ENCODE data around the gene CACNA2D2. TPM values are rescaled to one million over a fixed set of nuclear protein-coding genes. Genes with fewer than 3 reads are reported as not detected.

The CACNA2D2 gene
- polyA plus RNA-seq, 1 donor from 2014 or later: 0.11 TPM

DNA sequence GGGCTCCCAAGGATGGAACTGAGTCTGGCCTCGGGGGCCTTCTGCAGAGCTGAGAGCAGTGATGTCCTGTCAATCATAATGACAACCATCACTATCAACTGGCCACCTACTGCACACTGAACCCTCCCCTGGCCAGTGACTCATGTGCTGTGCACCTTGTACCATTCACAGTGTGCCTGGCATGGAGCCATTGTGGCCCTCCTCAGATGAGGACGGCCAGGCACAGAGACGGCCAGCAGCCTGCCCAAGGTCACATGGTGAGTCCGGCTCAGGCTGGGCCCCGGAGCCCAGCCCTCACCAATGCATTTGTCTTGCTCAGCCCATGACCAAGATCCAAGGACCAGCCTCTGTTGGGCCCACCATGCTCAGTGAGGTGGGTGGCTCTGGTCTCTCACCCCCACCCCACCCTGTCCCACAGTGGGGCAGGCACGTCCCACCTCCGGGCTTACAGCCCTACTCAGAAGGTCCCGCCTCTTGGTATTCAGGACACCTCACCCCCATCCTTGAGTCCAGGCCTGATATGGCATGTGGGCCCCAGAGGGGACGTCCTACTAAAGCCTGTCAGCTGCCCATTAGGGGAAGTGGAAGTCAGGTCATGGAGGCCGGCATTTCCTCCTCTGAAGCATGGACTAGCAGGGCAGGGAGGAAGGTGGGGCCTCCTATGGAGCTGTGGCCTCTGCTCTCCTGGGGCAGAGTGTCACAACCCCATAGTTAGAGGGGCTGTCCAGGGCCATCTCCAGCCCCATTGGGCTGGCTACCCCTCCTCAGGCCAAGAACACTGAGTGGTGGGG, 108.2 kb downstream of the CACNA2D2 start:
- Mint-ChIP-seq H3K9me3 (no peaks in the 10 kb centered on the region), H3K27ac (no peak overlapping the region)

DNA sequence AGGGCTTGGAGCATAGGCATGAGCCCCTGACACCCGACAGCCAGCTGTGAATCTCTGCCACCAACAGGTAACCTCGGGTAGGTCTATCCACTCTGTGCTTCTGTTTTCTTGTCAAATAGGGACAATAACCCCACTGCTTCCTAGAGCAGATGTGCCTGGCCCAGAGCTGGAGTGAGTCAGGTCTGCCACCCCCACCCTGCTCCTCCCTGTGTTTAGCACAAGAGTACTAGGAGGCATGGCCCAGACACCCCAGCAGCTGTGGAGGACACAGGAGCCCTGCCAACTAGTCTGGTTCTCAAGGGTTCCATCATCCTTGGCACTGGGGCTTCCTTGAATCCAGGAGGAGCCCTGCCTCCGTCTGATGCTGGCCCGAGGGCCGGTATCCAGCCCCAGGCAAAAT, 110.4 kb downstream of the CACNA2D2 start:
- no peak overlapping the region for H3K4me3 Mint-ChIP-seq
- no peaks in the 10 kb centered on the region for H3K9me3 Mint-ChIP-seq
- H3K27me3 Mint-ChIP-seq: peaks cover 2% of the 10 kb centered on the region
- peaks cover 0 to 2% (median 0%) of the 10 kb centered on the region in 3 donors for H3K4me1 Mint-ChIP-seq
- no peak overlapping the region for H3K27ac Mint-ChIP-seq
- no peaks in the 10 kb centered on the region for H3K36me3 Mint-ChIP-seq

More for the DNA sequence above, 108.2 kb downstream of the CACNA2D2 start:
- peaks cover 0 to 2% (median 0%) of the 10 kb centered on the region in 3 donors for H3K4me1 Mint-ChIP-seq
- H3K36me3 Mint-ChIP-seq: no peaks in the 10 kb centered on the region
- peaks cover 2% of the 10 kb centered on the region for H3K27me3 Mint-ChIP-seq
- no peak overlapping the region for H3K4me3 Mint-ChIP-seq

DNA sequence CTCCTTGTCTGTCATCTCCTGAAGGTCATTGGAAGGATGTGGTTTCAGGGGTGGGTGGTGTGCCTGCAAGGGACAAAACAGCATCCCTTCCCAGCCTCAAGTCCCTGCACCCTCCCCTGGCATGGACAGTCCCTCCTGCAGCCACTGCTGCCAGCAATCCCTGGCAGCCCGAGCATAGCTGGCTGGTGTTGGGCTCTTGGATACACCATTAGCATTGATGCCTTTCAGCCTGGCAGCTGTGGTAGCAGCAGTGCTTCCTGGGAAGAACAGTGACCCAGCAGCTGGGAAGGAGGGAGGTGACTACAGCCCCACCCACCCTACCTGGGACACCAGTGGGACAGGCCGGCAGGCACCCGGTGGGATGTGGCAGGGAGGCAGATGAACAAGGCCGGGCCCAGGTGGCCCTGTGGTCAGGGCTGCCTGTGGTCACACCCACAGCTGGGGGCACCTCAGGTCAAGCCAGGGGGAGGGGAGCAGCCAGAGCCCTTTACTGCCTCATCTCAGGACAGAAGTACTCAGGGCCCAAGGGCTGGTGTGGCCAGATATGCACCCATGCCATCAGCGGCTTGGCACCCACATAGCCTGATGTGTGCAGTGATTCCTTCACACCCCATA, 111.2 kb downstream of the CACNA2D2 start:
- Mint-ChIP-seq H3K9me3 (no peaks in the 10 kb centered on the region), H3K36me3 (no peaks in the 10 kb centered on the region), H3K27ac (no peak overlapping the region), H3K27me3 (peaks cover 2% of the 10 kb centered on the region), H3K4me1 (peaks cover 0 to 2% (median 0%) of the 10 kb centered on the region in 3 donors), H3K4me3 (no peak overlapping the region)

DNA sequence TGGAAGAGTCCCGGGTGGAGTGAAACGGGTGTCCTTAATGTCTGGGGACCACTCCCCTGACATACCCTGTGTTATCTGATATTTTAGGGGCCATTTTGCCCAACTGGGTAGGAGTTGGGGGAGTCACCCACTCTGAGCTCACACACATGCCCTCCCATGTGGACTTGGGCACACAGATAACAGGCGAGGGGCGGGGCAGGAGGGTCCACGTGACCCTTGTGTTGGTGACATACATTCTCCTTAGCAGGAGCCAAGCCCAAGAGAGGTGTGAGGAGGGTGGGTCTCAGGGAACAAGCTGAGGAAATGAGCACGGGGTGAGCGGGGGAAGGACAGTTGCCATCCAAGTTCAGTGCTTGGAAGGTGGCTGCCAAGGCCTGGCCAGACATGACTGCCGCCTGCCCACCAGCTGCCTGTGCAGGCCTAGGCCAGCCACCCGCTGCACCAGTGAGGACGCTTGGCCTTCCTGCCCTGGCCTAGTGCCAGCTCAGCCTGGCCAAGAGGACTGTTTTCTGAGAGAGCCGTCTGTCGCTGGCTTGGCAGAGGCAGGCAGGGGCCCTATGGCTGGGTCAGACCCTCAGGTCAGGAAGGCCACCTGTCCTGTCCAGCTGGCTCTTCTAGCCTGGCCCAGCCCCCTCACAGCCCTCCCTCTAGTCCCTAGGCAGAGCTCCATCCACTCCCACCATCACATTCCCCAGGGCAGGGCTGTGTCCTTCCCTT, 112.8 kb downstream of the CACNA2D2 start:
- Mint-ChIP-seq H3K27ac (no peak overlapping the region), H3K36me3 (no peaks in the 10 kb centered on the region), H3K27me3 (peaks cover 2% of the 10 kb centered on the region), H3K4me1 (peaks cover 0 to 2% (median 0%) of the 10 kb centered on the region in 3 donors), H3K4me3 (no peak overlapping the region), H3K9me3 (no peaks in the 10 kb centered on the region)

GRCh38 chr3:50389414-50389767, 114.0 kb downstream of the CACNA2D2 start:
- H3K4me3 Mint-ChIP-seq: no peak overlapping the region
- peak overlapping the region in 1 of 3 donors; percentile 62 for H3K27ac Mint-ChIP-seq
- no peaks in the 10 kb centered on the region for H3K36me3 Mint-ChIP-seq
- no peaks in the 10 kb centered on the region for H3K9me3 Mint-ChIP-seq
- peaks cover 0 to 2% (median 0%) of the 10 kb centered on the region in 3 donors for H3K4me1 Mint-ChIP-seq
- peaks cover 2% of the 10 kb centered on the region for H3K27me3 Mint-ChIP-seq

DNA sequence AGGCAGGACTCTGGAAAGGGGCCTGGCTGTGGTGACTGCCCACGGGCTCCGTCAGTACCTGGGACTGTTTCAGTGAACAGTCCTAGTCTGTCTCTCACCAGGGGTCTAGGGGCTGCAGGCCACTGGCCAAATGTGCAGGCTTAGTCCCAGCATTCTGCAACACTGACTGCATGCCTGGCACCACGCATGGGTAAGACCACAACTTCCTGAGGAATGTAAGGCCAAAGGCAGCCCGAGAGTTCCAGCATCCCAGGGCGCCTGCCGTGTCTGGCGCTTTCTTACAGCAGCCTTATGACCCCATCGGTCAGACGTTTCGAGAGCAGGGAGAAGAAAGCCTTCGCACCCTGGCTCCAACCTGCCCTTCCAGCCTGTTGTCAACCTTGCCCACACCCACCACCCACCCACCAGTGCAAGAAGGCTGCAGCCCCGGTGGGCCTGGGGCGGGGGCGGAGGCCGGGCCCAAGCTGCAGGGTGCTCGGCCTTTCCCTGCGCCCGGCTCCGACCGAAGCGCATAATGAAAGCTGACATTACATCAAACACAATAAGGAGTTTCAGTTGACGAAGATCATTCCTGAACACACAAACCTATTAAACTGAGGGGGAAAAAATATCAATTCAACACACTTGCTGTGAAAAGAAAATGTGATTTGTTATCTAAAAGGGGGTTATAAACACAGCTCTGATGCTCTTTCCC, 114.6 kb downstream of the CACNA2D2 start:
- Mint-ChIP-seq H3K4me3 (no peak overlapping the region), H3K4me1 (peaks cover 0 to 2% (median 0%) of the 10 kb centered on the region in 3 donors), H3K36me3 (no peaks in the 10 kb centered on the region), H3K27me3 (peaks cover 2% of the 10 kb centered on the region), H3K27ac (peak overlapping the region in 1 of 3 donors; percentile 62), H3K9me3 (no peaks in the 10 kb centered on the region)

DNA sequence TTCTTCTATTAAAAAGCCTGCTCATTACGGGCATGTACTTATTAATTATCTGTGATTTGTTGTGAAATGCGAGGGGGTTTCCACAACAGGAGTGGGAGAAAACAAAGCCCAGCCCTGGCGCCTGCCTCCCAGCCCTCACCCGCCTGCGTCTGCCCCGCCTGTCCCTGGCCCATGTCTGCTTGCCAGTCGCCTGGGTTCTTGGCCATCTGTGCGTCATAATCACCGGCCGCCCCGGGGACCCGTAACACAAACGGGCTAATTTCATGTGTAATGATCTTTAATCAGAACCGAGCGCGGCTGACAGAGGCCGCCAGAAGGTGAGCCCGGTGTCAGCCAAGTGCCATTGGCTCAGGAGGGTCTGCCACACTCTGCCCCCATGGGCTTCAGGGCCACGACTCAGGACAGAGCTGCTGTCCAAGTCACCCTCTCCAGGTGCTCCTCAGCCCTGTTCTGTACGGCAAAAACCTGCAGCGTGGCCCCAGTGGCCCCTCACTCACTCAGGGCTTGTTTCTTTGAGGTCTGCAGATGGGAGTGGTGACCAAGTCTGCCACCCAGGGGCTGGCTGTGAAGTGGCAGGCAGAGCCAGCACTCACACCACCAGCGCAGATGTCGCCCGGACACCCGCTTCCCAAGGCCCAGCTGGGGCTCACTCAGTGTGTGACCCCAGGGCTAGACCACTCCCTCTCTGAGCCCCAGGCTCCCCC, 115.3 kb downstream of the CACNA2D2 start:
- no peaks in the 10 kb centered on the region for H3K9me3 Mint-ChIP-seq
- H3K27me3 Mint-ChIP-seq: peaks cover 2% of the 10 kb centered on the region
- no peaks in the 10 kb centered on the region for H3K36me3 Mint-ChIP-seq
- no peak overlapping the region for H3K27ac Mint-ChIP-seq
- no peak overlapping the region for H3K4me3 Mint-ChIP-seq
- peaks cover 0 to 2% (median 0%) of the 10 kb centered on the region in 3 donors for H3K4me1 Mint-ChIP-seq

- Mint-ChIP-seq H3K27me3 (peaks cover 2% of the 10 kb centered on the region), H3K27ac (peak overlapping the region in 1 of 3 donors; percentile 46), H3K36me3 (no peaks in the 10 kb centered on the region), H3K4me3 (no peak overlapping the region), H3K9me3 (no peaks in the 10 kb centered on the region), H3K4me1 (no peaks in the 10 kb centered on the region)
Observed at GRCh38 chr3:50385754-50386153, 117.7 kb downstream of the CACNA2D2 start.

DNA sequence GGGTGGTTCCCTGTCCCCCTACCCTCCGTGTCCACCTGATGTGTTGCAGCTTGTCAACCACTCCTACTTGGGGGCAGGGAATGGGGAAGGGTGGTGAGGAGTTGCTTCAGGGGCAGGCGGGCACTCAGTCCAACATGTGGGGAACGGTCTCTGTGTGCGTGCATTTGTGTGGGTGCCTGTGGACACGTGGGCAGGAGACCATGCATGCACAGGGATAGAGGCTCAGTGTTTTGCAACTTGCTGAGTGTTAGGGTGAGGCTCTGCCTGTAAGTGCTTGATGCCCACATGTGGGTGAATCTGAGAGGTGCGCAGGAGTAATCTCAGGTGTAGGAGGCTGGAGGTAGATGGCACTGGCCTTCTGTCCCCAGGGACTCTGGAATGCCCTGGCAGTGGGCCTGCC, 119.7 kb downstream of the CACNA2D2 start:
- Mint-ChIP-seq H3K27ac (no peak overlapping the region), H3K36me3 (no peaks in the 10 kb centered on the region), H3K9me3 (no peaks in the 10 kb centered on the region), H3K27me3 (peaks cover 2% of the 10 kb centered on the region), H3K4me1 (no peaks in the 10 kb centered on the region), H3K4me3 (no peak overlapping the region)

DNA sequence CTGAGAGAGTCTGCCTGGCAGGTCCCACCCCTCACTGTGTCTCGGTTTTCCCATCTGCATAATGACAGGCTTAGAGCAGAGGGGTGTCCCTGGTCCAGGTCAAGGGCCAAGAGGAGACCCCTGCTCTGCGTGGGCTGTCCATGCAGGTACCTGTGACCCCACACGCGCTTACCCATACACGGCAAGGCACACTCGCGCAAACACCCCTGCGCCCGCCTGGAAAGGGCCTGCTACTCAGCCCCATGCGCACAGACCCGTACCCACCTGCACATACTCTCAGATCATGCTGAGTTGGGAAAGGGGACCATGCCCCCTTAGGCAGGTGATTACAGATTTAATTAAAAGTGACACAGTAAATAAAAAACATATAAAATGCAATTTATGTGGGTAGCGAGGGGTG, 120.7 kb downstream of the CACNA2D2 start:
- no peaks in the 10 kb centered on the region for H3K36me3 Mint-ChIP-seq
- H3K9me3 Mint-ChIP-seq: no peaks in the 10 kb centered on the region
- H3K27ac Mint-ChIP-seq: no peak overlapping the region
- no peaks in the 10 kb centered on the region for H3K4me1 Mint-ChIP-seq
- H3K4me3 Mint-ChIP-seq: no peak overlapping the region
- H3K27me3 Mint-ChIP-seq: peaks cover 2% of the 10 kb centered on the region

DNA sequence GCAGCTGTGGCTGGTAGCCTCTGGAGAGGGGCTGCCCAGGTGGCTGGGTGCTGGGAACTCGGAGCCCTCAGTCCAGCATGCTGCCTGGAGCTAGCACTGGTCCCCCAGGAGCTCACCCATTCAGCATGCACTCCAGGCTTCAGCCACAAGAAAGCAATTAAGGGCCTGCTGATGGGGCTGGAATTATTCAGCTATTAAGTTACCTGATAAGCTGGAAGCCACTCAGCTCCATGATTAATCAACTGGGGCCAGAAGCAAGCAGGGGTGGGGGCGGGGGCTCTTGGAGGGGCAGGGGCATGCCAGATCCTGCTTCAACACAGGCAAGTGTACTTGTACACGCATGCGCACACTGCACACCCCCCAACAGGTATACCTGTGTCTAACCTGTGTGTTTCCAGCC, 122.1 kb downstream of the CACNA2D2 start:
- Mint-ChIP-seq H3K9me3 (no peaks in the 10 kb centered on the region), H3K27ac (no peak overlapping the region), H3K4me1 (no peaks in the 10 kb centered on the region), H3K4me3 (no peak overlapping the region), H3K36me3 (no peaks in the 10 kb centered on the region), H3K27me3 (peaks cover 2% of the 10 kb centered on the region)

- H3K27me3 Mint-ChIP-seq: no peaks in the 10 kb centered on the region
- no peak overlapping the region for H3K4me3 Mint-ChIP-seq
- H3K9me3 Mint-ChIP-seq: no peaks in the 10 kb centered on the region
Observed at GRCh38 chr3:50380405-50381085, 122.9 kb downstream of the CACNA2D2 start.

DNA sequence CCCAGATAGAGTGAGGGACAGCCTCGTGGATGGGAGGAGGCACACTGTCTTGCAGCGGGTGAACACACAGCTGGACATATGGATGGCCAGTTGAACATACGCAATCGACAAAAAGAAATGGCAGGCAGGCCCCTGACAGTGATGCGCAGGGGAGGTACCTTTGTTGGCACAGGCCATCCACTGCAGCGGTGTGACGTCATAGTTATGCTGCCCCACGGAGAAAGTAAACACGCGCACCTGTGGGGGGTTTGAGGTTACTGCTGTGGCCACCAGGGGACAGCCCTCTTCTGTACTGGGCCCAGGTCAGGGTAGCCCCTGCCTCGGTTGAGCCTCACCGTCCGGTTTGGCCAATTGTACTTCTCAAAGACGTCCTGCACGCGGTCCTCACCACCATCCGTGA, 124.7 kb downstream of the CACNA2D2 start:
- no peaks in the 10 kb centered on the region for H3K9me3 Mint-ChIP-seq
- no peaks in the 10 kb centered on the region for H3K36me3 Mint-ChIP-seq
- H3K27me3 Mint-ChIP-seq: no peaks in the 10 kb centered on the region

More at GRCh38 chr3:50380405-50381085, 122.9 kb downstream of the CACNA2D2 start:
- no peak overlapping the region for H3K27ac Mint-ChIP-seq
- H3K4me1 Mint-ChIP-seq: no peaks in the 10 kb centered on the region
- H3K36me3 Mint-ChIP-seq: no peaks in the 10 kb centered on the region

DNA sequence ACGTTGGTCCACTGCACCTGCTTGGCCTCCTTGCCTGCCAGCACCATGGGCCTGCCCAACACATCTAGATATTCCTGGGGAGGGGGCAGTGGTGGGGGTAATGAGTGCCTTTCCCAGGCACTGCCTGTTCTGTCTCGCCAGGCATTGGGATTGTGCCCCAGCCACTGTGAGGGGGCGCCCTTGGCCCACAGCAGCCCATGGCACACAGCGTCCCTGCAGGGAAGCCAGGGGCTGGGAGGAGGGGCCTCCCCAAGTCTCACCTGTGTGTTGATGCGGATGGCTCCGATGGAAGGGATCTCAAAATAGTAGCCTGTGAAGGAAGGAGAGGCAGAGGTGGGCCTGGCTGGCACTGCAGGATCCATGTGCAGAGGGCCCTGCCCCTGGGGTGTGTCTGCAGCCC, 125.4 kb downstream of the CACNA2D2 start:
- Mint-ChIP-seq H3K4me1 (no peaks in the 10 kb centered on the region), H3K9me3 (no peaks in the 10 kb centered on the region), H3K4me3 (no peak overlapping the region), H3K27me3 (no peaks in the 10 kb centered on the region), H3K36me3 (no peaks in the 10 kb centered on the region), H3K27ac (no peak overlapping the region)

More for the DNA sequence above, 124.7 kb downstream of the CACNA2D2 start:
- H3K27ac Mint-ChIP-seq: no peak overlapping the region
- H3K4me3 Mint-ChIP-seq: no peak overlapping the region
- H3K4me1 Mint-ChIP-seq: no peaks in the 10 kb centered on the region
